ENCODE results near the gene CNTN4. TPM values are rescaled to one million over a fixed set of nuclear protein-coding genes. Genes with fewer than 3 reads are reported as not detected.

CNTN4 gene
- total RNA-seq, 1 donor from 2014 or later: 37.5 TPM

GRCh38 chr3:2301361-2301760 lies 202.7 kb downstream of the CNTN4 start:
- no peak for DNase-seq (ENCODE audit: low spot score in 2 of 2)
- no peaks in the 10 kb centered on the region for H3K9me3 ChIP-seq
- intact Hi-C loops (cut with DNase I): no loop called here
- no peak for TF ChIP-seq CTCF (IDR thresholded peaks at IDR 0.05)
- H3K4me3 ChIP-seq: no peak overlapping the region
- H3K27ac ChIP-seq: no peak overlapping the region
- H3K4me1 ChIP-seq: no peaks in the 10 kb centered on the region
- H3K36me3 ChIP-seq: no peaks in the 10 kb centered on the region
- H3K27me3 ChIP-seq: no peaks in the 10 kb centered on the region

GRCh38 chr3:2303566-2303965 lies 204.9 kb downstream of the CNTN4 start:
- intact Hi-C loops (cut with DNase I): no loop called here
- H3K27ac ChIP-seq: no peak overlapping the region

GRCh38 chr3:2311022-2311421 lies 212.4 kb downstream of the CNTN4 start:
- Histone ChIP-seq H3K9me3 (no peaks in the 10 kb centered on the region), H3K27ac (no peak overlapping the region), H3K36me3 (no peaks in the 10 kb centered on the region), H3K4me1 (no peaks in the 10 kb centered on the region), H3K4me3 (no peak overlapping the region), H3K27me3 (no peaks in the 10 kb centered on the region)
- no peak for DNase-seq (ENCODE audit: low spot score in 2 of 2)
- no peak for TF ChIP-seq CTCF (IDR thresholded peaks at IDR 0.05)
- intact Hi-C loops (cut with DNase I): no loop called here

More at GRCh38 chr3:2303566-2303965, 204.9 kb downstream of the CNTN4 start:
- Histone ChIP-seq H3K4me3 (no peak overlapping the region), H3K27me3 (no peaks in the 10 kb centered on the region), H3K9me3 (no peaks in the 10 kb centered on the region), H3K36me3 (no peaks in the 10 kb centered on the region), H3K4me1 (no peaks in the 10 kb centered on the region)
- TF ChIP-seq CTCF (IDR thresholded peaks at IDR 0.05): no peak
- DNase-seq (ENCODE audit: low spot score in 2 of 2): no peak

GRCh38 chr3:2317521-2317920 lies 218.9 kb downstream of the CNTN4 start:
- intact Hi-C loops (cut with DNase I): no loop called here
- Histone ChIP-seq H3K9me3 (no peaks in the 10 kb centered on the region), H3K27ac (no peak overlapping the region), H3K4me1 (no peaks in the 10 kb centered on the region), H3K4me3 (no peak overlapping the region), H3K27me3 (no peaks in the 10 kb centered on the region), H3K36me3 (no peaks in the 10 kb centered on the region)
- no peak for TF ChIP-seq CTCF (IDR thresholded peaks at IDR 0.05)
- no peak for DNase-seq (ENCODE audit: low spot score in 2 of 2)

- no peak for DNase-seq (ENCODE audit: low spot score in 2 of 2)
- no peaks in the 10 kb centered on the region for H3K36me3 ChIP-seq
- no peaks in the 10 kb centered on the region for H3K4me1 ChIP-seq
- TF ChIP-seq CTCF (IDR thresholded peaks at IDR 0.05): no peak
- H3K4me3 ChIP-seq: no peak overlapping the region
- H3K27me3 ChIP-seq: no peaks in the 10 kb centered on the region
- intact Hi-C loops (cut with DNase I): no loop called here
- no peak overlapping the region for H3K27ac ChIP-seq
- H3K9me3 ChIP-seq: no peaks in the 10 kb centered on the region
Measured at GRCh38 chr3:2334921-2335320, 236.3 kb downstream of the CNTN4 start.

- H3K4me3 ChIP-seq: no peak overlapping the region
- intact Hi-C loops (cut with DNase I): no loop called here
Measured at GRCh38 chr3:2343031-2343682, 244.5 kb downstream of the CNTN4 start.

More at GRCh38 chr3:2343031-2343682, 244.5 kb downstream of the CNTN4 start:
- DNase-seq (ENCODE audit: low spot score in 2 of 2): no peak
- no peaks in the 10 kb centered on the region for H3K4me1 ChIP-seq
- TF ChIP-seq CTCF (IDR thresholded peaks at IDR 0.05): no peak
- no peak overlapping the region for H3K27ac ChIP-seq
- H3K27me3 ChIP-seq: no peaks in the 10 kb centered on the region
- no peaks in the 10 kb centered on the region for H3K36me3 ChIP-seq
- no peaks in the 10 kb centered on the region for H3K9me3 ChIP-seq
